Measurements from ENCODE around the gene TMEM52.

The TMEM52 gene

DNA sequence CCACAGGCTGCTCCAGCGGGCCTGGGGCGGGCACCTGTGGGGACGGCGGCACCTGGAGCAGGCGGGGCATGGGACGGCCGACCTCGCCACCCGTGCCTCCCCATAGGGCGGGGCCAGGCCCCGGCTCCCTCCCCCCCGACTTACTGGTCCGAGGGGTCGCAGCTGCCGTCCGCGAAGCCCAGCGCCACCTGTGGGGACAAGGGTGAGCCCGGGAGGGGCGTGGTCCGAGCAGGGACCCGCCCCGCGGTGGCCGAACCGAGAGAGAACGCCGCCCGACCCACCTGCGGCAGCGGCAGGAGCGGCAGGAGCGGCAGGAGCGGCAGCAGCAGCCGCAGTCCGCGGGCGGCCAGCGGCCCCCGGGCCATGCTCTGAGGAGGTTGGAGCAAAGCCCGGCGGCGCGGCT lies at the start of gene TMEM52:
Gene TMEM52, minus strand, starts transcription at position 379 of the 403 bp plus-strand sequence. Its CDS starts 14 bp downstream, at position 365.
- no peak for DNase-seq

DNA sequence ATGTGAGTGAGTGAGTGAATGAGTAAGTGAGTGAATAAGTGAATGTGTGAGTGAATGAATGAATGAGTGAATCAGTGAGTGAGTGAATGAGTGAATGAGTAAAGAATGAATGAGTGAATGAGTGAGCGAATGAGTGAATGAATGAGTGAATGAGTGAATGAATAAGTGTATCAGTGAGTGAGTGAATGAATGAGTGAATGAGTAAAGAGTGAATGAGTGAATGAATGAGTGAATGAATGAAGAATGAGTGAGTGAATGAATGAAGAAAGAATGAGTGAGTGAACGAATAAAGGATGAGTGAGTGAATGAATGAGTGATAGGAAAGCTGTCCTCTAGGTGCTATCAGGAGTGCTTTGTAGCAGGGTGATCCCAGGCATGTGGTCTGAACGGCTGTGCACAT lies 48.8 kb upstream of the TMEM52 start:
- no peak for DNase-seq

DNA sequence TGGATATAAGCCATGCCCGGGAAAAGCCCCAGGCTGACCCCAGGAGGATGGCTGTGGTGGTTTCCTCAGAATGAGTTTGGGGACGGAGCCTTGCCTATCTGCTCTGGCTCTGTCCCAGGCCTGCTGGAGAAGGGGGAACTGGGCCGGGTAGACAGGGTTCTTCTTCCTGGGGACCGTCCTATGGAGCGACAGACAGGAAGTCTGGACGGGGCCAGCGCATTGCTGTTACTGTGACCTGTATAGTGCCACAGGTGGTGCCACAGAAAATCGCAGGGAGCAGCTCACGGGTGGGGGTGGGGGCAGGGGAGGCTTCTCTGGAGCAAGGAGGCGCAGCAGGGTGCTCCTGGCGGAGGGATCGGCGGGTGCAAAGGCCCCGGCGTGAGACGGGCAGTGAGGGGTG lies 48.1 kb upstream of the TMEM52 start:
- no peak for DNase-seq

DNA sequence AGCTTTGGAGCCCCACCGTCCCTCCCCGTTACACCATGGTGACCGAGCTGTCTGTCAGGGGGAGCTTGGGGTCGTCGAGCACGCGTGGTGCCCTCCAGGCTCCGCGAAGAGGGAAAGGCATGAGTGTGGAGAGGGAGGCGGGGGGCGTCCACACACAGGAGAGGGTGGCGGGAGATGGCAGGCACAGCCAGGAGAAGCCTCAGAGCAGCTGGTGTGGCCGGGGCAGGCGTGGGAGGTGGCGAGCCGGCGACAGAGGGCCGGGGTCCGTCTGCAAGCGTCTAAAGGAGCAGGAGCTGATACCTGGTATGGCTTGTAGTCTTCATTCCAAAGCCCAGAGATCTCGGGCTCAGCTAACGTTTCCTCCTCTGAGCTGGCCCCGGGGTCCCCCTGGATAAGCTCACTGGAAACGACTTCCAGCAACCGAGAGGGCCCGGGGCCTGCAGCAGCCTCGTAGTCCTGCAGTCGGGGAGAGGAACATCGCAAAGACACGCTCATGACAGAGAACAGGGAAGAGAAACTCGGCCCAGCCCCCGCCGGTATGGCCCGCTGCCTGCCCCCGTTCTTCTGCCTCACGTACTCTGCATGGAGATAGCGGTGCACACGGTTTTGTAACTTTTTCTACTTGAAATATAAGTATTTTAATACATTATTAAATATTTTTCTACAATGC lies 47.1 kb upstream of the TMEM52 start:
- no peak for DNase-seq

DNA sequence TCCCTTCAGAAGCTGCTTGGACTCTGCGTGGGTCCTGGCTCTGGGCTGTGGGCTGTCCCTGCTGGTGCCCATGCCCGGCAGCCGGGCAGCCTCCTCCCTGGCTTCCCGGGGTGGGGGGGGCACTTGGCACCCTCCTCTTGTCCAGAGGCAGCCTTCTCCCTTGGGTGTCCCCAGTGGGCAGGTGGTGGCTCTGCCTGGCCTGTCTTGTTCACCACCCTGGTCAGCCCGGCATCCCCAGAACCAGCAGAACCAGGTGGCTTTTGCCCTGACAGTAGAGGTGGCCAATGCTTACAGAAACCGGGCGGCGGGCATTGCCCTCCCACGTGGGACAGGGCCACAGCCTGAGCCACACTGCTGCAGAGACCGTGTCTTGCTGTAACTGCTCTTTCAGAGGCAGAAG lies 46.5 kb upstream of the TMEM52 start:
- no peak for DNase-seq

DNA sequence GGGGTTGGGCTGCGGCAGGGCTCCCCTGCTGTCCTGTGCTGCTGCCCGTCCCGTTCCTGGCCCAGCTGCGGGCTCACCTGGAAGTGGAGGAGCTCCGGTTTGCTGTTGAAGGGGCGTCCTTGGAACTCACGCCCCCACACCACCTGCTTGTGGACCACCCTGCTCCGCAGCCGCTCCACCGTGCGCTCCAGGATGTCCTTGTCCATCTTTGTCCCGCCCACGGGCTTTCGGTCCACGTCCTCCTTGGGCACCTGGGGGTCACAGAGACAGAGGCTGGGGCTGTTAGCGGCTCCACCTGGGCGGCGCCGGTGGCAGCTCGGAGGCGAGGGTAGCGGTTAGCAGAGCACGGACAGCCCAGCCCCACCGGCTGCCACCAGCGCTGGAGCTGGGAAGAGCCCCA lies 45.7 kb upstream of the TMEM52 start:
- DNase-seq: no peak

DNA sequence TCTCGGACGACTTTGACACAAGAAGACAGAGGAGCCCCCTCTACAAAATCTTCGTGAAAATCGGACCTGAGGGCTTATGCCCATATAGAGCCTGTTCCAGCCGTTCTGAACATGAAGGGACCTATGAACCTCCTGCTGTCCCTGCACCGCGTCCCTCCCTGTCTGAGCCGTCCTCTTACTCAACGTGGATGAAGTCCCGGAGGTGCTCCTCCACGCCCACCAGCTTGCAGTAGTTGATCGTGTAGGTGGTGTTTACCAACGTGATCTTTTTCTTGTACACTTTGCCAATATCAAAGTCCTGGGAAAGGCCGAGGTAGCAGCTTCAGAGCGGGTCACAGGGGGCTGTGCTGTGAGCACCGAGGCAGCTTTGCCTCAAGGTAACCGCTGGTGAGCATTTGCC lies 44.5 kb upstream of the TMEM52 start:
- no peak for DNase-seq

DNA sequence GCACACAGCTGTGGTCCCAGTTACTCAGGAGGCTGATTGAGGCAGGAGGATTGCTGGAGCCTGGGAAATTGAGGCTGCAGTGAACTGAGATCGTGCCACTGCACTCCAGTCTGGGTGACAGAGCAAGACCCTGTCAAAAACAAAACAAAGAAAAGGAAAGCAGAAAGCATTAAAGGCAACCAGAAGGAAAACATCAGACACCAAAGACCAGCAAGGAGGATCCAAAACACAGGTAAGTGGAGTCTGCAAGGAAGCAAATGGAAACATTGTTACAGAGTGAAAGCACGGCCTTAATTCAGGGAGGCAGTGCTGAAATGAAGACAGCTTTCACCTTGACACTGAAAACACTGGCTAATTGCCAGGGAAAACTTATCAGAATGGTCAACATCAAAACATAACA lies 43.7 kb upstream of the TMEM52 start:
- no peak for DNase-seq

DNA sequence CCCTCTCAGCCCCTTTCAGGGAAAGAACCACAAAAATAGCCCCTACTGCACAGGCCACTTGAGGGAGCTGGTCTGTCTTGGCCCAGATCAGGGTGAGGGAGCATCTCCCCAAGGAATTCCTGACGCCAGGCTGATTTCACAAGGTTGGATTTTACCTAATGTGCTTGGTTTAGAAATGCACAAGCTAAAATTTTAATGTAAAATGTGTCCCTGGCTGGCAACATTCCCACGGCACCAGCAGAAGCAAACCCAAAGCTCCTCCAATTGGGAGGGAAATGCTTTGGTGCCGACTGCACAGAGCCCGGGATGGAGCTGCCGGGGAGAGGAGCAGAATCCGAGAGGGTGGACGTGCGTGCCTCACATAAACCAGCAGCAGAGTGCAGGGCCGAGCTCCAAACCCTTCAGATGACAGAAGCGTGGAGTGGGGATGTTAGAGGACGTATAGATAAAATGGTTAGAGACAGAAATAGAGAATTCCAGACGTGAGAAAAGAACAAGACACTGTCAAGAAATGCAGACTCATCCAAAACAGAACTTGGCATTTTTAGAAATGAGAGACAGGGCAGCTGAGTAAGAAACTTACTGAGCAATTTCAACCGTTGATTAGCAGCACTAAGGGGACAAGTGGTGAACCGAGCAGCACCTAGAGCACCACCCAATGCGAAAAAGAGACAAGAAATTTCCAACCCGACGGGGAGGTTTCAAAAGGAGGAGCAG lies 41.6 kb upstream of the TMEM52 start:
- DNase-seq: no peak

DNA sequence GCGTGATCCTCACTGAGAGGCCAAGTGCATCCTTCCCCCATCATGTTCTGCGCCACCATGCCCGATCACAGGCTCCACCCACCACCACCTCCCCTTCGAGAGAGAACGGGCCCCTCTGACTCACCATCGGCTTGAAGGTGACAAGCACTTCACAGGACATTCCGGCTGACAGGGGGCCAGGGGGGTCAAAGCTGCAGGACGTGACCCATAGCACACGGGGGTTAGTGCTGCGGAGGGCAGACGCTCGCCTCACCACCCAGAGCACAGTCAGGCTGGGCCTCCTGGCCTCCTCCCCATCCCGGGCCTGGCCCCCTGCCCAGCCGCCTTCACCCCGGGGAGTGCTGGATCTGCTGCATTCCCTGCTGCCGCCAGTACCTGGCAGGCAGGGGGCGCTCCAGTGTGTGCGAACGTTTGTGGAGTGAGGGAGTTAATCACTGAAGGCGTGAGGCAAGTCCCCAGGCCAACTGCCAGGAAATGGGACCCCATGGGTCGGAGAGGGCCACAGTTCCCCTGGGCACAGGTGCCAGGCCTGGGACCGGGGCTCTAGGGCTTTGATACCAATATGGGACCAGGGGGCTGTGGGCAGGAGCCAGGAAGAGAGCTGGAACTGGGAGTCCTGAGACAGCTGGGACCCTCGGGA lies 40.9 kb upstream of the TMEM52 start:
- DNase-seq: peak; percentile 33

DNA sequence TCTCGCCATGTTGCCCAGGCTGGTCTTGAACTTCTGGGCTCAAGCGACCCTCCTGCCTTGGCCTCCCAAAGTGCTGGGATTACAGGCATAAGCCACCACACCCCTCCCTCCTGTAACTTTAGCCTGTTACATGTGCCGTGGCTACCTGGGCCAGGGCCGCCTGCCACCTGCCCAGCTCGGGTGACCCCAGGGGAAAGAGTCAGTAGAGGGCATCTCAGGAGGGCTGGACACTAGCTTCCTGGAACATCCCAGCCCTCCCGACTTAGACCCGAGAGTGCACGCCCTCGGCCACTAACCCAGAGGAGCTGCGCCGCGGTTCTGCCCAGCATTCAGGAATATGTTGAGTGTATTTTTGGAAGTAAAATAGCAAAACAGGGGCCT lies 40.4 kb upstream of the TMEM52 start:
- no peak for DNase-seq

DNA sequence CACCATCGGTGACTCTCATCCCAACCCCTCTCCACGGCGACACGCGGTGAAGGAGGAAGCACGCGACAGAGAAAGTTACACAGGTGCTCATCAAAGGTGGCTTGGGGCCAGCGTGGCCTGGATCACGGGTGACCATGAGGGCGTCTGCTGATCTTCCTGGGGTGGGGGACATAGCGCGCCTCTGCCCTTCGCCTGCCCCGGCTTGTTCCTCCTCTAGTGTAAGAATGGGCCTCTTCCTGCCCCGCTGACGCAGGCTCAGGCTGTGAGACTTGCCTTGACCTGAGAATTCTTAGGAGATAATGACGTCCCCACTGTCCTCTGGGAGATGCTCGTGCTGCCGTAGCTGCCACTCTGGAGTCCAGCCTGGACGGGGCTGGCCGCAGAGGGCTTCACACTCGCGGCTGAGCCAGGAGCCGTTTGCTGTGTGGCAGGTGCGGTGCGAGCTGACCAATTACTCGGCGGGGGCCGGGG lies 39.0 kb upstream of the TMEM52 start:
- DNase-seq: no peak

DNA sequence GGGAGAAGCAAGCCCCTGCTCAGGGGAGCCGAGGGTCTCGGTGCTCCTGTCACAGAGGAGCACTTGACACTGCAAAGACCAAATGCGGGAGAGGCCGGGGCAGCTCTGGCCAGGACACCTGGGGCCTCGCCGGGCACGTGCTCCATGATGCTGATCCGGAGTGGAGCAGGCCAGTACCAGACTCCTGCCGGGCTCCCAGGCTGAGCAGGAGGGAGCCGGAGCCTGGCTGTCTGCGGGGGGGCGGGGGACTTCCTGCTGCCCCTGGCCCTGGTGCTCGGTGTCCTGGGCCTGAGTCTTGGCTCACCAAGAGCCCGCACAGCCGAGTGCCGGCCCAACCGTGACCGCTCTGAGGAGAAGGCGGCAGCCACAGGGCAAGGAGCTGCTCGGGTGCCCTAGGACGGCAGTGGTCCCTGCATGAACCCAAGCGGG lies 38.5 kb upstream of the TMEM52 start:
- no peak for DNase-seq

DNA sequence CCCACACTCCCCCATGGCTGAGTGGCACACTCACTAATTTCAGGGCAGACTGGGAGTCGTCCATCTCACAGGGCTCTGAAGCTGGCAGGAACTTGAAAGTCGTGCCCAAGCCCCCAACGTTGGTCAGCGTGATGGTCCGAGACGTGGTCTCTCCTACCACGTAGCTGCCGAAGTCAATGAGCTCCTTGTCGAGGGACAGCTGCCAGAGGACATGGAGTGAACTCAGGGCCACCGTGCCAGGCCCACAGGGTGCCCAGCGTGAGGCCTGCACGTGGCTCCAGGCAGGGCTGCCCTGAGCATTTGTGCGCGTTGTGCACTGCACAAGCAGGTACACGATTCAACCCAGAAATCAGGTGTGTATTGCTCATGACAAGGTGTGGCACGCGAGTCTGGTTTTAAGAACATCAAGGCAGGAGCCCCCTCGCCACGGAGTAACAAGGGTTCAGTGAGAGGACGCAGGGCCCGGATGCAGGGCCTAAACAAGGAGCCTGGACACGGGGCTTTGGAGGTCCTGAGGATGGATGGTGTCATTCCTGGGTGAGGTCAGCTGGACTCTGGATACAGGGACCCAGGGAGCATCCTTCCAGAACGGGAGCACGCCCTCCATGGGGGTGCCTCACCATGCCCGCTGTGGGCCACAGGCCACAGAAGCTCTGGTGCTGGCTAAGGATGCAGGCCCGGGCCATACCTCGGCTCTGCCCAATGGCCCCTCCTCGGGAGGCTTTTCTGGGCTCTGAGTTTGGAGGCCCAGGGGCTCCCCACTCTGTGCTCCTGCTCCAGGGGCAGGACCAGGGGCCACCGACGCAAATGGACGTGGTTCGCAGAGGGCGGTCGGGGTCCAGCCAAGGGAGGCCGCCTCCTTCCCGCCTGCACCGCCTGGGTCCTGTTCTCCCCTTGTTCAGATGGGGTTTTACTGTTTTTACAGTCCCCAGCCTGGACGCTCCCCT lies 37.8 kb upstream of the TMEM52 start:
- DNase-seq: no peak

DNA sequence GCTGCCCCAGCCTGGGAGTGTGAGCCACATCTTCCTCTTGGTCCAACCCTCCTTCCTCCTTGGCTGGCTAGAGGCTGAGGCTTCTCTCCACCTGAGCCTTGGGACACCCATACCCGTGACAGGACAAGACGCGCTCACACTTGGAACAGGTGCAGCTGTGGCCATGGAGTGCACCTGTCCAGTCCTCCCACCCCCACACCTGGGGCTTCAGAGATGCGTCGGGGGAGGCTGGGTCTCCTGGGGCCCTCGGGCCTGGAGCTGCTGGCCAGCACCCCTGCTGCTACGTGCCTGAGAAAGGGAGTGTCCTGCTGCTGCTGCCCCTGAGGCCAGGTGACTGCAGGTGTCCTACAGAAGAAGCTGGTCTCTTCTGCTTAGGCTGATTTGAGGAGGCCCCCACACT lies 37.0 kb upstream of the TMEM52 start:
- DNase-seq: no peak

DNA sequence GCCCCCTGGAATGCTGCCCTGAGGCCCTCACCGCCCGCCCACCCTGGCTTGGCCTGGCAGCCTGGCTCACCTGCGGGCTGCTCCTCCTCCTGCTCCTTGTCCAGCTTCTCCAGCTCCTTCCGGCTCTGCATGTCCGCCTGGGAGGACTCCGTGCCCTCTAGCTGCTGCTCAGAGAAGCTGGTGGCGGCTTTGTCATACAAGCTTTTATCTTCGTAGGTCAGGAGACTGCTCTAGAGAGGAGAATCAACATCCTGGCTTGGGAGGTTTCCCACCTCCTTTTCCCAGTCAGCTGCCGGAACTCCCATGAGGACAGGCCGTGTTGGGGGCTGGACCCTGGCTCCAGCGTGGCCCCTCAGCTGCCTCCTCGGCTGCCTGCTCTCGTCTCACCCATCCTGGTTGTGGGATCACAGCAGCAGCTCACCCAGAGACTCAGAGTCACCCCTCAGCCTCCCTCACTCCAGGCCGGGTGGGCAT lies 36.6 kb upstream of the TMEM52 start:
- DNase-seq: no peak

DNA sequence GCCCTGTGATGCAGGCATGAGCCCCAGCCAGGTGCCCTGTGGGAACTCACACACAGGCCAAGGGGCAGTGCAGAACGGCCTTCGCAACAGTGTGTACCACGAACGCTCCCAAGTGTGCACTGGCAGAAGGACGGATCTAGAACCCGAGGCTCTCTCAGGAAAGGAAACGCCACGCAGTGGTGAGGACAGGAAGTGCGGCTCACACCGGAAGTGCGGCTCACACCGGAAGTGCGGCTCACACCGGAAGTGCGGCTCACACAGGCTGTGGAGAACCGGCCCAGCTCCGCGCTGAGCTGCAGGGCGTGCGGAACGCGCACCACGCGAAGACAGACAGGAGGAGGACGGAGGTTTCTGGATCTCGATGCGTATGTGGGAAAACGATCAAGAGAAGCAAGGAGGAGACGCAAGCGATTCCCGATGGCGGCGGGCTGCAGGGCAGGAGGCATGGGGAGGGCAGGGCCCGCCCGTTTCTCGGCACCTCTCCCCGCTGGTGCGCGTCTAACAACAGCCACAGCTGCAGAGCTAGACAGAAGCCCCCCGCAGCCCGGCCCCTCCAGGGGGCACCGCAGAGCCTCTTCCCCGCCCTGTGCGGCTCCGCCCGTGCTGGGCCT lies 35.9 kb upstream of the TMEM52 start:
- DNase-seq: no peak

DNA sequence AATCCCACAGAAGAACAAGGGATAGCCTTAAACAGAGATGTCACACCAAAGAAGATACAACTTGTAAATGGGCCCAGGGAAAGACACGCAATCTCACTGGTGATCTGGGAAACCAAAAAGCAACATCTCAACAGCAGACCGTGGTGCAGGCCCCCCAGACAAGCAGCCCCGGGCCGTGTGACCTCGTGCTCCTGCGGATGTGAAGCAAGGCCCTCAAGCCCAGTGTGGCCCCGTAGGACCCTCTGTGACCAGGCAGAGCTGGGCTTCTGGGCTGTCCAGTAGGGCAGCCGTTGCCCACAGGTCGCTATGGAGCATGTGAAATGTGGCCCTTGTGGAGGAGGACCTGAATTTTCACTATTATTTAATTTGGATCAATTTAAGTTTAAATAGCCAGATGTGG lies 34.9 kb upstream of the TMEM52 start:
- no peak for DNase-seq

DNA sequence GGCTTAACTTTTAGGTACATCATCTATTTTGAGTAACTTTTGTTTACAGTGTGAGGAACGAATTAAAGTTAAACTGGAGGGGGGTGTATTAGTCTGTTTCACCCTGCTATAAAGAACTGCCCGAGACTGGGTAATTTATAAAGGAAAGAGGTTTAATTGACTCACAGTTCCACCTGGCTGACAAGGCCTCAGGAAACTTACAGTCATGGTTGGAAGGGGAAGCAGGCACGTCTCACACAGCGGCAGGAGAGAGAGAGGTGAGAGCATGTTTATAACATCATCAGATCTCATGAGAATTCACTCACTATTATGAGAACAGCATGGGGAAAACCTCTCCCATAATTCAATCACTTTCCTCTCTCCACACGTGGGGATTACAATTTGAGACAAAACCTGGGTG lies 31.9 kb upstream of the TMEM52 start:
- no peak for DNase-seq

DNA sequence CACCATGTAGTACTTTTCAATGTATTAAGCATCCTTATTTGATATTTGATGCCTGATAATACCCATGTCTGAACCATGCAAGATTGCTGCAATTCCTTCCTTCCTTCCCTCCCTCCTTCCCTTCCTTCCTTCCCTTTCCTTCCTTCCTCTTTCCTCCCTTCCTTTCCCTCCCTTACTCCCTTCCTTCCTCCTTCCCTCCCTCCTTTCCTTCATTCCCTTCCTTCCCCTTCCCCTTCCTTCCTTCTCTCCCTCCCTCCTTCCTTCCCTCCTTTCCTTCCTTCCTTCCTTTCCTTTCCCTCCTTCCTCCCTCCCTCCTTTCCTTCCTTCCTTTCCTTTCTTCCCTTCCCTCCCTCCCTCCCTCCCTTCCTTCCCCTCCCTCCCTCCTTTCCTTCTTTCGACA lies 29.7 kb upstream of the TMEM52 start:
- DNase-seq: no peak

DNA sequence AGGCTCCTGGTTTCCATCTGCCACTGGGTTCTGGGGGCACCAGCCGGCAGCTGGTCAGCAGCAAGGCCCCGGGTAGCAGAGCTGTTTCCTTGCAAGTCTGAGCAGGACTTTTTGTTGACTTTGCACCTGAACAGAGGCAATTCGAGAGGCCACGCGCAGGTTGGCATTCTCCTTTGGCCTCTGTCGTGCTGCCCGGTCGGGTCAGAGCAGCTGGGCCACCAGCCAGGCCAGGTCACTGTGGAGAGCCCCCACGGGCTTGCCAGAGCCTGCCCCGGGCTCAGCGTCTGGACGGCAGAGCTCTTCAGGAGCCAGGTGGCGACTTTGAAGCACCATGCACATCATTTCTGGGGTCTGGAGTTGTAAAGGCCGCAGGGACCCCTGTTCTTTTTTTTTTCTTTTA lies 28.4 kb upstream of the TMEM52 start:
- DNase-seq: no peak

DNA sequence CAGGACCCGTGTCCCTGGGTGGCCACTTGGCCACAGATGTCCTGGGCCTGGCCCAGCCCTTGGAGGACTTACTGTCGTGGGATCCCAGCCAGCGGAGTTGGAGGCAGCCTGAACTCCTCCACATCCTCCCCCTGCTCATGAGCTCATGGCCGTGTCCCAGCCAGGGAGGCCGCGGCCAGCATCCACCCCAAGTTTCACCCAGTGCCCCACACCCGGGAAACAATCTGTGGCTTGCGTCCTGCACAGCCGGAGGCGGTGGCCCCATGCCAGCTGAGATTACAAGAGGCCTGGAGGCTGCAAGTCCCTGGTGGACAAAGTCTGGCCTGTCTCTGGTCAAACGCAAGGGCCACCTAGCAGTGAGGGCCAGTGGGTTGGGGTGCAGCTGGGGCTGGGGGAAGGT lies 27.5 kb upstream of the TMEM52 start:
- no peak for DNase-seq
